ENCODE measurements around the gene RAPGEFL1.
"Not testable (repeated sequence)": the region's sequence is repeated elsewhere in the genome, so short reads cannot be mapped to it uniquely, and the experiment has no call there.

Gene RAPGEFL1

DNA sequence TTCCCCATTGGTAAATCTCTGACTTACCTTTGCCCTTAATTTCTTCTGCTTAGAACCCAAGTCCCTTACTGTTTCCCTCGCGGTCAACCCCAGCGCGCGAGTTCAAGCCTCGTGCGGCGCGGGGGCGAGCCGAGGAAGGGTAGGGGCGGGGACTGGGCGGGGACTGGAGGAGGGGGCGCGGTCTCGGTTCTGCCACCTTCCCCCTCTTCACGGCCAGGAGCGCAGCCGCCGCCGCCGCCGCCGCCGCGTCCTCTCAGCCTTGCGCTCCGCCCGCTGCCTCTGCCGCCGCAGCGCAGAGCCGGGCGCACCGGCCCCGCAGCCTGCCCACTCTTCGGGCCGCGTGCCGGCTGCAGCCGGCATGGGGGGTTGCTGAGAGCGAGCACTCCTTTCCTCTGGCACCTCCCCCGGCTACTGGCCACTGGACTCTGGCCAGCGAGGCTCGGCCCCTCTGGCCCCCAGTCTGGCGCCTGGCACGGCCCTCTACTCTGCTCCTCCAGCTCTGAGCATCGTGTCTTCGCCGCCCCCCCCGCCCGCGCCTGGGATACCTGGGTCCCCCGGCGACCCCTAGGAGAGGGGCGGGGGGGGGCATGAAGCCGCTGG lies at the start of gene RAPGEFL1:
Gene RAPGEFL1, plus strand, starts transcription at position 196 of the 600 bp plus-strand sequence. Its CDS starts 392 bp downstream, at position 588.
- TF ChIP-seq GATA1 (IDR thresholded peaks at IDR 0.05; ENCODE audit: low read depth, low read length) (no peak), POLR2A (IDR thresholded peaks at IDR 0.05; ENCODE audit: low read length) (no peak)
- DNase-seq = peak; percentile 84

DNA sequence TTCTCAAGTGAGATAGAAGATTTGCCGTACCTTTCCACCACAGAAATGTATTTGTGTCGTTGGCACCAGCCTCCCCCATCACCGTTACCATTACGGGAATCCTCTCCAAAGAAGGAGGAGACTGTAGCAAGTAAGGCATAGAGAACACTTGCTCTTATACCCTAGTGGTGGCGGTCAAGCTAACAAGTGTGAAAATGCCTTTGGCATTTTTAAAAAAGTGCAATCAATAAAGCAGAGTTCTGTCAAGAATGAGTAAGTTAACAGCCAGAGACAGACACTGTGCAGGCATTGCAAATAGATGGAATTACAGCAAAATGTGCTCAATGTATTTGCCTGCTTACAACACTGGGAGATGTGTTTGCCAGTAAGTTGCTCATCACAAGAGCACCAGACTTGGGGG lies 47.8 kb upstream of the RAPGEFL1 start:
- DNase-seq = peak in 1 of 2 experiments; percentile 6

DNA sequence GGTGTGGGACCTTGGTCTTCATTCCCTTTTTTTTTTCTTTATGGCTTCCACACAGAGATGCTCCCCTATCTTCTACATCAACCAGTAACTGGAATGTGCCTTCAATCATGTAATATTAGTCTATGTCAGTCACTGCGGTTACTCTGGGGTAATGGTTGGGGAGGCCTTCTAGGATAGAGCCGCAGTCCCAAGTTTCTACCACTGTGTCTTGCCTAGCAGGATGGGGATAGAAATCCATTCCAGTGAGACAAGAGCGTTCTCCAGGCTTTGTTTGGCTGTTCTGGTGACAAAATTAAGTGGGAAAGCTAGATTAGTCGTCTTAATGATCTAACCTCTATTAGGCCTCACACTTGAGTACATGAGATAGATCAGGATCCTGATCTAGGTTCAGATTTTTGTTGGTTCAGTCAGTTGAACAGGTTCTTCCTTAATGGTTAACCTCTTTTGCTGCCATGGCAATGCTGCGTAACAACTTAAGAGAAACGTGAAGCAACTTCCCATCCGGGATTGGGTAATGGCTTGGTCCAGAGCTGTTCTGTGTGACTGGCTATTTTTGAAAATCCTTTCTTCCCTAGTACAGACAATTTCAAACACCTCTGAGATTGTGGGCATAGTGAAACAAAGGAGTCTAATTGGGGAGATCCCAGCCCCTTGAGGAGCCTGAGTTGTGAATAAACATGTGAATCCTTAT lies 46.8 kb upstream of the RAPGEFL1 start:
- no peak for DNase-seq
- TF ChIP-seq POLR2A (IDR thresholded peaks at IDR 0.05; ENCODE audit: low read length) (no peak), GATA1 (IDR thresholded peaks at IDR 0.05; ENCODE audit: low read depth, low read length) (no peak)

More for the DNA sequence above, 47.8 kb upstream of the RAPGEFL1 start:
- TF ChIP-seq GATA1 (IDR thresholded peaks at IDR 0.05; ENCODE audit: low read depth, low read length) (no peak), POLR2A (IDR thresholded peaks at IDR 0.05; ENCODE audit: low read length) (no peak)

- no peak for DNase-seq
- TF ChIP-seq POLR2A (IDR thresholded peaks at IDR 0.05; ENCODE audit: low read length) = no peak
- no peak for TF ChIP-seq GATA1 (IDR thresholded peaks at IDR 0.05; ENCODE audit: low read depth, low read length)
Observed at GRCh38 chr17:40134184-40134583, 43.1 kb upstream of the RAPGEFL1 start.

- DNase-seq = no peak
- no peak for TF ChIP-seq GATA1 (IDR thresholded peaks at IDR 0.05; ENCODE audit: low read depth, low read length)
- TF ChIP-seq POLR2A (IDR thresholded peaks at IDR 0.05; ENCODE audit: low read length) = no peak
Observed at GRCh38 chr17:40135817-40136216, 41.5 kb upstream of the RAPGEFL1 start.

- TF ChIP-seq POLR2A (IDR thresholded peaks at IDR 0.05; ENCODE audit: low read length) (no peak), GATA1 (IDR thresholded peaks at IDR 0.05; ENCODE audit: low read depth, low read length) (no peak)
- DNase-seq = peak in 1 of 2 experiments; percentile 88
Observed at GRCh38 chr17:40139566-40140058, 37.7 kb upstream of the RAPGEFL1 start.

DNA sequence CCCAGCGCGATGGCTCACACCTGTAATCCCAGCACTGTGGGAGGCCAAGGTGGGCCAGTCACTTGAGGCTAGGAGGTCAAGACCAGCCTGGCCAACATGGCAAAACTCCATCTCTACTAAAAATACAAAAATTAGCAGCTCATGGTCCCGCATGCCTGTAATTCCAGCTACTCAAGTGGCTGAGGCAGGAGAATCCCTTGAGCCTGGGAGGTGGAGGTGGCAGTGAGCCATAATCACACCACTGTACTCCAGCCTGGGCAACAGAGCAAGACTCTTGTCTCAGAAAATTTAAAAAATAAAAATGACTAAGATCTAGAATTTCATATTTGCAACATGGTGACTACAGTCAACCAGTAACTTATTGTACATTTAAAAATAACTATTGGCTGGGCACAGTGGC lies 34.1 kb upstream of the RAPGEFL1 start:
- DNase-seq = not testable (repeated sequence)

- DNase-seq = no peak
- TF ChIP-seq POLR2A (IDR thresholded peaks at IDR 0.05; ENCODE audit: low read length) (no peak), GATA1 (IDR thresholded peaks at IDR 0.05; ENCODE audit: low read depth, low read length) (no peak)
Observed at GRCh38 chr17:40145476-40145875, 31.8 kb upstream of the RAPGEFL1 start.

GRCh38 chr17:40148527-40148926 lies 28.7 kb upstream of the RAPGEFL1 start:
- DNase-seq = no peak
- TF ChIP-seq GATA1 (IDR thresholded peaks at IDR 0.05; ENCODE audit: low read depth, low read length) (no peak), POLR2A (IDR thresholded peaks at IDR 0.05; ENCODE audit: low read length) (no peak)

GRCh38 chr17:40150276-40150675 lies 27.0 kb upstream of the RAPGEFL1 start:
- DNase-seq = no peak
- no peak for TF ChIP-seq POLR2A (IDR thresholded peaks at IDR 0.05; ENCODE audit: low read length)
- no peak for TF ChIP-seq GATA1 (IDR thresholded peaks at IDR 0.05; ENCODE audit: low read depth, low read length)

GRCh38 chr17:40151414-40151963 lies 25.8 kb upstream of the RAPGEFL1 start:
- TF ChIP-seq POLR2A (IDR thresholded peaks at IDR 0.05; ENCODE audit: low read length) = no peak
- TF ChIP-seq GATA1 (IDR thresholded peaks at IDR 0.05; ENCODE audit: low read depth, low read length) = no peak
- no peak for DNase-seq

DNA sequence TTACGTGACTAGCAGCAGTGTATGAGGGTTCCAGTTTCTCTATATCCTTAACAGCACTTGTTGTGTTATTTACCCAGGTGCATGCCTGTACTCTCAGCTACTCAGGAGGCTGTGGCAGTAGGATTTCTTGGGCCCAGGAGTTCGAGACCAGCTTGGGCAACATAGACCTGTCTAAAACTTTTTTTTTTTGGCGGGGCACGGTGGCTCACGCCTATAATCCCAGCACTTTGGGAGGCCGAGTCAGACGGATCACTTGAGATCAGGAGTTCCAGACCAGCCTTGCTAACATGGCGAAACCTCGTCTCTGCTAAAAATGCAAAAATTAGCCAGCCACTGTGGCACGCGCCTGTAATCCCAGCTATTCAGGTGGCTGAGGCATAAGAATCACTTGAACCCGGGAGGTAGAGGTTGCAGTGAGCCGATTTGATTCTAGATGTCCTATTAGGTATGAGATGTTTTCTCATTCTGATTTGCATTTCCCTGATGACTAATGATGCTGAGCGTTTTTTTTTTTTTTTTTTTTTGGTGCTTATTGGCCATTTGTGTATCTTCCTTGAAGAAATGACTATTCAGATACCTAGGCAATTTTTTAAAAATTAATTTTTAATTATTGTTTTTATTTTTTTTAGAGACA lies 23.6 kb upstream of the RAPGEFL1 start:
- DNase-seq = no peak

DNA sequence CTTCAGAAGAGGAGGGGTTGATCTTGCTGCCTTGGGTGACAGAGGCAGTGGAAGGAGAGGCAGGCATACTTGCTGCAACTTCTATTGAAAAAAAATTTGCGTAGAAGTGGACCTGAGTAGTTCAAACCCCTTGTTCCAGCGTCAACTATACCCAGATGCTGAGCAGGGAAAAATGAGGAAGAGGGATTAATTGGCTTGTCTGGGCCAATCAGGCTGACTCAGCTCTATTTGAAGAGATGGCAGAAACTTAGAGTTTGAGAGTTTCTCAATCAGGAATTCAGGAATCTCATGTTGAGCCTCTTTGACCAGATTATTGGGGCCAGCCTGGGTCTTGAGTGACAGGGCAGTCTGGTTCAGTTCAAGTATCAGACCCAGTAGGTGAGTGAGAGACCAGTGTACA lies 19.3 kb upstream of the RAPGEFL1 start:
- no peak for DNase-seq
- TF ChIP-seq GATA1 (IDR thresholded peaks at IDR 0.05; ENCODE audit: low read depth, low read length) (no peak), POLR2A (IDR thresholded peaks at IDR 0.05; ENCODE audit: low read length) (no peak)

More for the DNA sequence above, 23.6 kb upstream of the RAPGEFL1 start:
- TF ChIP-seq GATA1 (IDR thresholded peaks at IDR 0.05; ENCODE audit: low read depth, low read length) = no peak
- TF ChIP-seq POLR2A (IDR thresholded peaks at IDR 0.05; ENCODE audit: low read length) = no peak

- TF ChIP-seq GATA1 (IDR thresholded peaks at IDR 0.05; ENCODE audit: low read depth, low read length) (no peak), POLR2A (IDR thresholded peaks at IDR 0.05; ENCODE audit: low read length) (no peak)
- DNase-seq = no peak
Observed at GRCh38 chr17:40158438-40159013, 18.7 kb upstream of the RAPGEFL1 start.

Data from erythroblast (primary cell).